ENCODE results near the gene ARSJ.

ARSJ gene

GRCh38 chr4:113974467-113974866 lies 5.0 kb downstream of the ARSJ start:
- Histone ChIP-seq H2AFZ (ENCODE audit: low read depth, low read length, severe bottlenecking) (no peak overlapping the region), H3K9ac (ENCODE audit: low read length) (no peak overlapping the region), H3K9me3 (ENCODE audit: insufficient read depth, low read length) (no peaks in the 10 kb centered on the region), H3K4me2 (ENCODE audit: low read depth, low read length, poor library complexity, severe bottlenecking) (no peak overlapping the region), H3K36me3 (ENCODE audit: low read length) (no peaks in the 10 kb centered on the region), H3K4me3 (ENCODE audit: insufficient read depth, low read length, poor library complexity, severe bottlenecking) (no peak overlapping the region), H3K9me2 (replicated peaks; ENCODE audit: insufficient read depth, low read length) (no peaks in the 10 kb centered on the region), H3K27me3 (ENCODE audit: low read length) (no peaks in the 10 kb centered on the region), H3K27ac (ENCODE audit: low read depth, low read length) (no peak overlapping the region), H3F3A (ENCODE audit: insufficient read depth) (no peaks in the 10 kb centered on the region), H4K20me1 (ENCODE audit: low read depth, low read length) (no peaks in the 10 kb centered on the region), H3K79me2 (ENCODE audit: insufficient read depth, low read length) (no peaks in the 10 kb centered on the region)
- TF ChIP-seq EZH2phosphoT487 (conservative IDR thresholded peaks at IDR 0.05; ENCODE audit: low read length) (no peak), CTCF (IDR thresholded peaks at IDR 0.05; ENCODE audit: insufficient read depth, low read length, poor library complexity, severe bottlenecking) (no peak)

GRCh38 chr4:113973345-113973744 lies 6.1 kb downstream of the ARSJ start:
- H3K27ac ChIP-seq (ENCODE audit: low read depth, low read length), result no peak overlapping the region
- no peaks in the 10 kb centered on the region for H3F3A ChIP-seq (ENCODE audit: insufficient read depth)
- H3K9ac ChIP-seq (ENCODE audit: low read length), result no peak overlapping the region
- no peak overlapping the region for H3K4me3 ChIP-seq (ENCODE audit: insufficient read depth, low read length, poor library complexity, severe bottlenecking)
- H3K36me3 ChIP-seq (ENCODE audit: low read length), result no peaks in the 10 kb centered on the region
- TF ChIP-seq EZH2phosphoT487 (conservative IDR thresholded peaks at IDR 0.05; ENCODE audit: low read length) (no peak), CTCF (IDR thresholded peaks at IDR 0.05; ENCODE audit: insufficient read depth, low read length, poor library complexity, severe bottlenecking) (no peak)
- no peaks in the 10 kb centered on the region for H4K20me1 ChIP-seq (ENCODE audit: low read depth, low read length)
- no peaks in the 10 kb centered on the region for H3K79me2 ChIP-seq (ENCODE audit: insufficient read depth, low read length)
- H3K9me2 ChIP-seq (replicated peaks; ENCODE audit: insufficient read depth, low read length), result no peaks in the 10 kb centered on the region
- no peaks in the 10 kb centered on the region for H3K9me3 ChIP-seq (ENCODE audit: insufficient read depth, low read length)
- no peak overlapping the region for H3K4me2 ChIP-seq (ENCODE audit: low read depth, low read length, poor library complexity, severe bottlenecking)
- H2AFZ ChIP-seq (ENCODE audit: low read depth, low read length, severe bottlenecking), result no peak overlapping the region
- H3K27me3 ChIP-seq (ENCODE audit: low read length), result no peaks in the 10 kb centered on the region

GRCh38 chr4:113972781-113973180 lies 6.7 kb downstream of the ARSJ start:
- H3F3A ChIP-seq (ENCODE audit: insufficient read depth), result no peaks in the 10 kb centered on the region
- H3K4me3 ChIP-seq (ENCODE audit: insufficient read depth, low read length, poor library complexity, severe bottlenecking), result no peak overlapping the region
- H2AFZ ChIP-seq (ENCODE audit: low read depth, low read length, severe bottlenecking), result no peak overlapping the region
- no peaks in the 10 kb centered on the region for H3K36me3 ChIP-seq (ENCODE audit: low read length)
- no peaks in the 10 kb centered on the region for H3K27me3 ChIP-seq (ENCODE audit: low read length)
- no peaks in the 10 kb centered on the region for H3K9me2 ChIP-seq (replicated peaks; ENCODE audit: insufficient read depth, low read length)
- no peaks in the 10 kb centered on the region for H3K9me3 ChIP-seq (ENCODE audit: insufficient read depth, low read length)
- H3K27ac ChIP-seq (ENCODE audit: low read depth, low read length), result no peak overlapping the region
- H4K20me1 ChIP-seq (ENCODE audit: low read depth, low read length), result no peaks in the 10 kb centered on the region
- H3K4me2 ChIP-seq (ENCODE audit: low read depth, low read length, poor library complexity, severe bottlenecking), result no peak overlapping the region
- no peaks in the 10 kb centered on the region for H3K79me2 ChIP-seq (ENCODE audit: insufficient read depth, low read length)
- TF ChIP-seq CTCF (IDR thresholded peaks at IDR 0.05; ENCODE audit: insufficient read depth, low read length, poor library complexity, severe bottlenecking) (no peak), EZH2phosphoT487 (conservative IDR thresholded peaks at IDR 0.05; ENCODE audit: low read length) (no peak)
- no peak overlapping the region for H3K9ac ChIP-seq (ENCODE audit: low read length)
